Loucy (cell line): ENCODE measurements around the gene NCKAP5.

ENCODE experiments used
- CTCF ChIP-seq: fragments of 200-600 bp; sonication (generic); conservative IDR thresholded peaks from 2 replicates; pipeline ENCODE4 v1.5.1; 2014; ENCODE audit warnings: mild to moderate bottlenecking, antibody characterized with exemption, low read length
- EZH2phosphoT487 ChIP-seq: fragments of 200-600 bp; IDR thresholded peaks from 2 replicates; pipeline ENCODE4 v1.6.1; 2018; ENCODE audit warnings: antibody characterized with exemption, mild to moderate bottlenecking, moderate library complexity, borderline replicate concordance

GRCh38 chr2:132816234-132816633 is 752.0 kb downstream of the NCKAP5 start:
- TF ChIP-seq CTCF (no peak), EZH2phosphoT487 (no peak)
